OCI-LY1 (cell line): Measurements from ENCODE around the gene PCSK5.

ENCODE experiments used
- H2AFZ ChIP-seq: fragments of 200-600 bp; sonication (generic), shearing (Covaris generic); 2 replicates; pipeline ENCODE4 v1.6.0; 2014; ENCODE audit warnings: antibody characterized with exemption, mild to moderate bottlenecking, low read length
- H3F3A ChIP-seq: fragments of 200-600 bp; sonication (generic), shearing (Covaris generic); 2 replicates; pipeline ENCODE4 v1.6.0; 2014; ENCODE audit warnings: mild to moderate bottlenecking, antibody characterized with exemption, low read length, moderate library complexity; ENCODE audit not compliant: insufficient read depth
- H3K27ac ChIP-seq: fragments of 200-600 bp; sonication (generic); 2 replicates; pipeline ENCODE4 v1.5.1; 2014; ENCODE audit warnings: low read length, mixed run types, mild to moderate bottlenecking, low read depth; ENCODE audit not compliant: poor library complexity, severe bottlenecking
- H3K27me3 ChIP-seq: fragments of 200-600 bp; sonication (generic); 2 replicates; pipeline ENCODE4 v1.6.0; 2014; ENCODE audit warnings: antibody characterized with exemption, mild to moderate bottlenecking, low read length, moderate library complexity; ENCODE audit not compliant: insufficient read depth
- H3K36me3 ChIP-seq: fragments of 200-600 bp; sonication (generic); 2 replicates; pipeline ENCODE4 v1.6.1; 2014; ENCODE audit warnings: mild to moderate bottlenecking, antibody characterized with exemption, low read length, moderate library complexity, mixed read lengths; ENCODE audit not compliant: insufficient read depth
- H3K4me1 ChIP-seq: fragments of 200-600 bp; sonication (generic); 2 replicates; pipeline ENCODE4 v1.5.1; 2014; ENCODE audit warnings: mild to moderate bottlenecking, low read length, moderate library complexity; ENCODE audit not compliant: insufficient read depth, severe bottlenecking
- H3K4me2 ChIP-seq: fragments of 200-600 bp; sonication (generic), shearing (Covaris generic); 2 replicates; pipeline ENCODE4 v1.6.1; 2014; ENCODE audit warnings: low read length
- H3K4me3 ChIP-seq: fragments of 200-600 bp; sonication (generic); 2 replicates; pipeline ENCODE4 v1.5.1; 2014; ENCODE audit warnings: low read length, low read depth, mild to moderate bottlenecking, mixed read lengths; ENCODE audit not compliant: poor library complexity, severe bottlenecking
- H3K79me2 ChIP-seq: fragments of 200-600 bp; shearing (Covaris generic); 2 replicates; pipeline ENCODE4 v1.6.1; 2016; ENCODE audit warnings: mixed run types, low read length, mixed read lengths; ENCODE audit not compliant: insufficient read depth
- H3K9ac ChIP-seq: fragments of 200-600 bp; sonication (generic), shearing (Covaris generic); 2 replicates; pipeline ENCODE4 v1.6.1; 2014; ENCODE audit warnings: mild to moderate bottlenecking, low read length, mixed read lengths
- H3K9me2 ChIP-seq: fragments of 200-600 bp; sonication (generic), shearing (Covaris generic); 2 replicates; pipeline ENCODE4 v1.6.1; 2014; ENCODE audit warnings: low read depth, mild to moderate bottlenecking, low read length, mixed read lengths
- H3K9me3 ChIP-seq: fragments of 200-600 bp; shearing (Covaris generic); 2 replicates; pipeline ENCODE4 v1.6.1; 2014; ENCODE audit warnings: low read length, mixed read lengths
- H4K20me1 ChIP-seq: fragments of 200-600 bp; sonication (generic), shearing (Covaris generic); 2 replicates; pipeline ENCODE4 v1.6.0; 2016; ENCODE audit warnings: mild to moderate bottlenecking, low read length; ENCODE audit not compliant: insufficient read depth
- CTCF ChIP-seq: fragments of 200-600 bp; sonication (generic), shearing (Covaris generic); IDR thresholded peaks from 2 replicates; pipeline ENCODE4 v1.5.1; 2017; ENCODE audit warnings: mild to moderate bottlenecking, antibody characterized with exemption, low read length, moderate library complexity, mixed read lengths
- EZH2 ChIP-seq: fragments of 200-600 bp; sonication (generic), shearing (Covaris generic); IDR thresholded peaks from 2 replicates; pipeline ENCODE4 v1.8.0; 2017; ENCODE audit warnings: borderline replicate concordance, mixed run types, mild to moderate bottlenecking, antibody characterized with exemption, low read length, moderate library complexity, mixed read lengths

Gene PCSK5

DNA sequence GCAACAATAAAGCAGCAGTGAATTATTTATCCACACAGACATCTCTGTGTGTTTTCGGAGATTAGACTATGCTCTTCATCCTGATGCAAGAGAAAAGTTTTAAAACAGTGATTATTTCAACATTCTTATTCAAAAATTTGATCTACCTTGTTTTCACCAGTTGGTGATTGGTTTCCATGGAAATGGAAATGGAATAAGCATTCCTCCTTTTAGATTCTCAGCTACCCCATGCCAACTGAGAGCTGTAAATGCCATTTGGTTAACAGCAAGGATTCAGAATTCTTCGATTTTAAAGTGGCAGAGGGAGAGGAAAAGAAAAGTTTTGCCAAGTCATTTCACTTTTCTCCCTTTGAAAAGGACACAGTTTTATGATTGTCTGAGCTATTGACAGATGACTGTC lies 154.7 kb downstream of the PCSK5 start:
- Histone ChIP-seq H3K4me2 (no peak overlapping the region), H3K4me3 (no peak overlapping the region), H3K36me3 (no peaks in the 10 kb centered on the region), H3K27ac (no peak overlapping the region), H3K9me2 (no peaks in the 10 kb centered on the region), H3F3A (no peaks in the 10 kb centered on the region), H2AFZ (no peak overlapping the region), H3K9me3 (no peaks in the 10 kb centered on the region), H3K27me3 (no peaks in the 10 kb centered on the region), H4K20me1 (no peaks in the 10 kb centered on the region), H3K9ac (no peak overlapping the region), H3K79me2 (no peaks in the 10 kb centered on the region), H3K4me1 (no peaks in the 10 kb centered on the region)
- TF ChIP-seq EZH2: no peak
- no peak for TF ChIP-seq CTCF

DNA sequence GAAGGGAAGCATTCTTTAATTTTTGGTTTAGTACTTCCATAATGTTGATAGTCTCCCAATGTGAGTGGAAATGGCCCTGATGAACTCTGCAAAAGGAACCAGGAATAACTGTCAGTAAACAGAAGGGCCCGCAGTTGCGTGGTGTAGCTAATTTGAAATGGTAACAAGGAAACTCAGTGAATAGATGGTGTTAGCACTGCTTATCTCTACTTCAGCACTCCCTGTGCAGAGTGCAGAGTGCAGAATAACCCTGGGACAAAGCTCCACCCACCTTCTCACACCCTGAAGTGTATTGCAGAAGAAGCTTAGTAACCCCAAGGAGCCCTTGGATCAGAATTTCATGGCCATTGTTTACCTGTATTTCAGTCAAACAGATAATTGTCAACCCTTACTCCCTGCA lies 158.9 kb downstream of the PCSK5 start:
- H3K27ac ChIP-seq: no peak overlapping the region
- H3F3A ChIP-seq: no peaks in the 10 kb centered on the region
- H4K20me1 ChIP-seq: no peaks in the 10 kb centered on the region
- no peaks in the 10 kb centered on the region for H3K4me1 ChIP-seq
- H3K36me3 ChIP-seq: no peaks in the 10 kb centered on the region
- no peak overlapping the region for H2AFZ ChIP-seq
- H3K9me3 ChIP-seq: no peaks in the 10 kb centered on the region
- H3K9ac ChIP-seq: no peak overlapping the region
- H3K27me3 ChIP-seq: no peaks in the 10 kb centered on the region
- no peaks in the 10 kb centered on the region for H3K9me2 ChIP-seq
- TF ChIP-seq CTCF: no peak
- no peak for TF ChIP-seq EZH2
- no peak overlapping the region for H3K4me2 ChIP-seq
- H3K79me2 ChIP-seq: no peaks in the 10 kb centered on the region
- H3K4me3 ChIP-seq: no peak overlapping the region

DNA sequence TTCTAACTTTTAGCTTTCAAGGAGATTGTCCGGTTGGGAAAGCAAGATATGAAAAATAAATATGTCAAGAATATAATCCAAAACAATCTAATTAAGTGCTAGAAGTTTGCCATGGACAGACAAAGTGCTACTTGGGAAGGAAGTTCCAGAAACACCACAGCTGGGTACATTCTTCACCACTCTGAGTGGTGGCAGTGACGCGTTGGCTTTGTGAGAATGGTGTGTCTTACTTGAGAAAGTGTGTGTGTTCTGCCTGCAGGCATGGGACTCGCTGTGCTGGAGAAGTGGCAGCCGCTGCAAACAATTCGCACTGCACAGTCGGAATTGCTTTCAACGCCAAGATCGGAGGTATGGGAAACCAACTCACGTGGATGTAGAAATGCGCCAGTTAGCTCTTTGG lies 177.2 kb downstream of the PCSK5 start:
- no peak overlapping the region for H3K4me3 ChIP-seq

More for the DNA sequence above, 177.2 kb downstream of the PCSK5 start:
- no peaks in the 10 kb centered on the region for H4K20me1 ChIP-seq
- H3K79me2 ChIP-seq: no peaks in the 10 kb centered on the region
- no peaks in the 10 kb centered on the region for H3K27me3 ChIP-seq
- H3K27ac ChIP-seq: no peak overlapping the region
- H3F3A ChIP-seq: no peaks in the 10 kb centered on the region
- H3K4me1 ChIP-seq: no peaks in the 10 kb centered on the region
- no peaks in the 10 kb centered on the region for H3K9me3 ChIP-seq
- H2AFZ ChIP-seq: no peak overlapping the region
- no peak overlapping the region for H3K4me2 ChIP-seq
- TF ChIP-seq CTCF (no peak), EZH2 (no peak)
- no peaks in the 10 kb centered on the region for H3K9me2 ChIP-seq
- no peaks in the 10 kb centered on the region for H3K36me3 ChIP-seq
- no peak overlapping the region for H3K9ac ChIP-seq
